HepG2 (cell line): ENCODE results near the gene AFDN. TPM values are rescaled to one million over a fixed set of nuclear protein-coding genes. Genes with fewer than 3 reads are reported as not detected.

ENCODE experiments used
- ATAC-seq: fragments of 200-7000 bp; cut with Tn5 transposase; 3 replicates; pipeline ENCODE4 v1.9.1; 2020; ENCODE audit warnings: mild to moderate bottlenecking, moderate library complexity
- BruUV-seq: library from RNA; stranded (reverse); fragments of 400-500 nt; replicated peaks from 2 replicates; lab custom pipeline; 2021; lab: Mats Ljungman, UMichigan
- CTCF ChIA-PET: fragments of 300-600 bp; formaldehyde crosslinking; extraction: SDS; loops from one replicate; lab custom pipeline; 2021; ENCODE audit warnings: low total read pairs, inconsistent platforms, low intra/inter-chr PET ratio; lab: Yijun Ruan, JAX
- POLR2A ChIA-PET: fragments of 350-600 bp; sonication (Branson Sonifier 250); formaldehyde crosslinking; loops from one replicate; lab custom pipeline; 2020; ENCODE audit warnings: antibody characterized with exemption, inconsistent platforms; lab: Yijun Ruan, JAX
- DNase-seq: peaks from one replicate; pipeline ENCODE4 v3.0.0-alpha.2; 2015; ENCODE audit warnings: low spot score
- FAIRE-seq: peaks from 3 replicates; lab custom pipeline; 2011; peaks lifted over from hg19 to GRCh38; lab: Jason Lieb, UNC
- H2AFZ ChIP-seq: one replicate; pipeline ENCODE4 v1.6.1; 2011; ENCODE audit warnings: low read length, inconsistent platforms
- H3K27ac ChIP-seq: fragments of 300-600 bp; 3 replicates; pipeline ENCODE4 v1.8.0; 2011; ENCODE audit warnings: mixed run types, mild to moderate bottlenecking, mixed read lengths, low read length, inconsistent platforms; ENCODE audit not compliant: insufficient read depth; ENCODE audit errors: extremely low read length
- H3K27me3 ChIP-seq, 2 experiments: fragments of 200-600 bp in 1 of 2; 2 replicates in 1 of 2; 3 replicates in 1 of 2; pipeline versions ENCODE4 v1.6.0 to v1.8.0; 2011; ENCODE audit warnings: low read length in 2 of 2, mild to moderate bottlenecking in 2 of 2, moderate library complexity in 2 of 2, inconsistent platforms in 1 of 2; ENCODE audit not compliant: insufficient read depth in 2 of 2, control insufficient read depth in 1 of 2
- H3K36me3 ChIP-seq, 2 experiments: fragments of 200-600 bp in 1 of 2; replicated peaks in 1 of 2; 2 replicates in 1 of 2; 3 replicates in 1 of 2; pipeline versions ENCODE4 v1.5.1 to v1.8.0; 2011; ENCODE audit warnings: low read length in 2 of 2, inconsistent platforms in 1 of 2; ENCODE audit not compliant: insufficient read depth in 2 of 2, control insufficient read depth in 1 of 2
- H3K4me1 ChIP-seq: 2 replicates; pipeline ENCODE4 v1.5.1; 2012; ENCODE audit warnings: low read length, inconsistent platforms; ENCODE audit not compliant: insufficient read depth
- H3K4me2 ChIP-seq: 2 replicates; pipeline ENCODE4 v1.6.0; 2011; ENCODE audit warnings: low read depth, low read length, inconsistent platforms
- H3K4me3 ChIP-seq, 3 experiments: fragments of 200-600 bp in 1 of 3; sonication (generic), shearing (Covaris generic) in 1 of 3; replicated peaks in 1 of 3; 2 replicates each; pipeline ENCODE4 v1.5.1; 2011 to 2016; ENCODE audit warnings: low read length in 3 of 3, inconsistent platforms in 2 of 3, low read depth in 2 of 3, mild to moderate bottlenecking in 2 of 3, control low read depth in 1 of 3, mixed read lengths in 1 of 3; ENCODE audit not compliant: insufficient read depth in 1 of 3
- H3K79me2 ChIP-seq: one replicate; pipeline ENCODE4 v1.6.1; 2011; ENCODE audit warnings: low read length, inconsistent platforms; ENCODE audit not compliant: insufficient read depth
- H3K9ac ChIP-seq: 2 replicates; pipeline ENCODE4 v1.6.0; 2011; ENCODE audit warnings: mild to moderate bottlenecking, low read depth, low read length, inconsistent platforms; ENCODE audit not compliant: insufficient read depth
- H3K9me3 ChIP-seq: 2 replicates; pipeline ENCODE4 v1.5.1; 2012; ENCODE audit warnings: mild to moderate bottlenecking, low read length
- H4K20me1 ChIP-seq: 2 replicates; pipeline ENCODE4 v1.6.0; 2011; ENCODE audit warnings: inconsistent platforms, mild to moderate bottlenecking, low read length, moderate library complexity; ENCODE audit not compliant: insufficient read depth
- ATF4 ChIP-seq, 2 experiments: fragments of 450-650 bp in 1 of 2; sonication (generic) in 1 of 2; formaldehyde crosslinking; IDR thresholded peaks; 2 replicates each; pipeline versions ENCODE4 v1.5.0 to v1.8.0; 2020 to 2022; ENCODE audit warnings: mild to moderate bottlenecking in 1 of 2, missing genetic modification reagents in 1 of 2
- ATF6 ChIP-seq: sonication (generic); formaldehyde crosslinking; conservative IDR thresholded peaks from 2 replicates; pipeline ENCODE4 v1.4.0; 2020; ENCODE audit warnings: missing genetic modification reagents
- CBX1 ChIP-seq: IDR thresholded peaks from one replicate; pipeline ENCODE4 v1.6.1; 2016; ENCODE audit warnings: antibody characterized with exemption, low read depth
- CHD4 ChIP-seq: fragments of 200-600 bp; sonication (generic); IDR thresholded peaks from 2 replicates; pipeline ENCODE4 v1.7.0; 2017; ENCODE audit warnings: mild to moderate bottlenecking, low read length, borderline replicate concordance
- GMEB2 ChIP-seq: IDR thresholded peaks from 2 replicates; pipeline ENCODE4 v1.6.1; 2016; ENCODE audit warnings: missing biosample characterization, missing genetic modification reagents, low read depth
- MATR3 ChIP-seq: sonication (generic); formaldehyde crosslinking; IDR thresholded peaks from 2 replicates; pipeline ENCODE4 v1.4.0; 2020; ENCODE audit warnings: missing genetic modification reagents
- SKIL ChIP-seq: sonication (generic); formaldehyde crosslinking; IDR thresholded peaks from 2 replicates; pipeline ENCODE4 v1.8.0; 2022; ENCODE audit warnings: missing genetic modification reagents, mild to moderate bottlenecking, moderate library complexity, borderline replicate concordance
- SNAPC2 ChIP-seq: sonication (generic); formaldehyde crosslinking; IDR thresholded peaks from 2 replicates; pipeline ENCODE4 v1.8.1; 2022; ENCODE audit warnings: mild to moderate bottlenecking, missing genetic modification reagents
- SNRNP70 ChIP-seq: fragments of 200-400 bp; formaldehyde crosslinking; IDR thresholded peaks from 2 replicates; pipeline ENCODE4 v1.6.1; 2017; ENCODE audit warnings: mild to moderate bottlenecking, low read depth, low read length, moderate library complexity
- TBP ChIP-seq: sonication (generic); formaldehyde crosslinking; IDR thresholded peaks from 2 replicates; pipeline ENCODE4 v1.5.0; 2020; ENCODE audit warnings: missing genetic modification reagents
- ZNF18 ChIP-seq: sonication (generic); formaldehyde crosslinking; IDR thresholded peaks from 2 replicates; pipeline ENCODE4 v1.8.0; 2022; ENCODE audit warnings: mild to moderate bottlenecking, missing genetic modification reagents; ENCODE audit not compliant: insufficient replicate concordance
- ZNF441 ChIP-seq: sonication (generic); formaldehyde crosslinking; IDR thresholded peaks from 2 replicates; pipeline ENCODE4 v1.7.0; 2021; ENCODE audit warnings: missing genetic modification reagents, borderline replicate concordance
- ZNF552 ChIP-seq: sonication (generic); formaldehyde crosslinking; IDR thresholded peaks from 2 replicates; pipeline ENCODE4 v1.9.0; 2022; ENCODE audit warnings: missing genetic modification reagents, mild to moderate bottlenecking, borderline replicate concordance
- ZNF782 ChIP-seq: sonication (generic); formaldehyde crosslinking; IDR thresholded peaks from 2 replicates; pipeline ENCODE4 v1.4.0; 2020; ENCODE audit warnings: missing genetic modification reagents, mild to moderate bottlenecking, borderline replicate concordance
- ZSCAN21 ChIP-seq: sonication (generic); formaldehyde crosslinking; IDR thresholded peaks from 2 replicates; pipeline ENCODE4 v1.8.0; 2022; ENCODE audit warnings: mild to moderate bottlenecking, missing genetic modification reagents, moderate library complexity, borderline replicate concordance
- WGBS: methylation state at CpG from one replicate; pipeline ENCODE4 v1.1.6; 2017; ENCODE audit warnings: low lambda C conversion rate; 5-methylcytosine and 5-hydroxymethylcytosine counted together
- in situ Hi-C: cut with HindIII; loops from 2 replicates; pipeline ENCODE4 v1.10.0; 2017; ENCODE audit warnings: low pct_unique_long_range_greater_than_20kb; ENCODE audit not compliant: extremely low pct_ligation_motif_present
- intact Hi-C: fragments of 100-400 bp; cut with micrococcal nuclease; formaldehyde crosslinking; loops from one replicate; pipeline ENCODE4 v1.10.0; 2022; ENCODE audit not compliant: unreplicated experiment
- polyA plus RNA-seq, 8 experiments: library from polyadenylated mRNA; depleted of rRNA in 3 of 8; stranded (reverse) in 7 of 8; unstranded in 1 of 8; fragments of >200 nt; fragmentation: Illumina TruSeq in 4 of 8; extraction: Trizol in 4 of 8; gene quantifications; 2 replicates each; pipeline versions ENCODE4 v1.2.1 to v1.2.3, GENCODE V29; 2011 to 2016; ENCODE audit warnings: low read depth in 4 of 8, missing spikeins in 1 of 8, mixed read lengths in 1 of 8; ENCODE audit not compliant: insufficient read depth in 1 of 8
- total RNA-seq, 5 experiments: library from RNA; depleted of rRNA; stranded (reverse); fragments of >200 nt; fragmentation: Illumina TruSeq; extraction: Trizol; gene quantifications; 2 replicates each; pipeline ENCODE4 v1.2.3, GENCODE V29; 2016; ENCODE audit warnings: low read depth in 1 of 5

Gene AFDN
- total and polyA plus RNA-seq, 2 of the 13 experiments (the other 11 are each of a cell fraction or from before 2014, with no cell fraction given): 136 to 151 TPM

GRCh38 chr6:167985911-167986595 lies 159.3 kb downstream of the AFDN start:
- Histone ChIP-seq H3K36me3 (no peaks in the 10 kb centered on the region), H3K27me3 (peaks cover 4 to 15% of the 10 kb centered on the region in 2 experiments; a peak in 3 of 5 replicates), H3K27ac (no peak overlapping the region), H3K79me2 (no peaks in the 10 kb centered on the region), H3K4me1 (peaks cover 1% of the 10 kb centered on the region), H3K4me2 (no peak overlapping the region), H3K9me3 (no peaks in the 10 kb centered on the region), H2AFZ (no peak overlapping the region), H3K9ac (no peak overlapping the region), H4K20me1 (no peaks in the 10 kb centered on the region), H3K4me3 (no peak overlapping the region)
- no peak for ATAC-seq
- no peak for FAIRE-seq
- ChIA-PET CTCF (no interaction called here), POLR2A (no interaction called here)
- DNase-seq: no peak
- 75% methylated on average over 39 of the region's 39 CpGs for WGBS
- intact Hi-C loops: no loop called here
- no TSS peak for BruUV-seq
- in situ Hi-C loops: no loop called here
- no peak for TF ChIP-seq GMEB2 (CRISPR knock-in tag)
- TF ChIP-seq ATF6 (CRISPR knock-in tag): no peak
- TF ChIP-seq SNAPC2 (CRISPR knock-in tag): no peak
- TF ChIP-seq CBX1: no peak
- TF ChIP-seq ZNF441 (CRISPR knock-in tag): no peak
- no peak for TF ChIP-seq TBP (CRISPR knock-in tag)
- no peak for TF ChIP-seq ZSCAN21 (CRISPR knock-in tag)
- TF ChIP-seq MATR3 (CRISPR knock-in tag): no peak
- TF ChIP-seq ZNF18 (CRISPR knock-in tag): no peak
- TF ChIP-seq ZNF552 (CRISPR knock-in tag): no peak
- TF ChIP-seq CHD4: no peak
- TF ChIP-seq ATF4 (CRISPR knock-in tag; IDR thresholded peaks at IDR 0.05): no peak
- TF ChIP-seq SKIL (CRISPR knock-in tag): no peak
- TF ChIP-seq ZNF782 (CRISPR knock-in tag): no peak
- no peak for TF ChIP-seq SNRNP70
